GM12864 (cell line): ENCODE data around the gene MRPS34.

Source experiments
- DNase-seq: peaks from one replicate; pipeline ENCODE4 v3.0.0-alpha.2; 2011; ENCODE audit warnings: low read depth
- H3K4me3 ChIP-seq: 2 replicates; pipeline ENCODE4 v1.5.1; 2011; ENCODE audit warnings: mild to moderate bottlenecking, low read depth, low read length, control low read depth
- CTCF ChIP-seq: IDR thresholded peaks from 2 replicates; pipeline ENCODE4 v1.5.1; 2011; ENCODE audit warnings: low read depth, mild to moderate bottlenecking, moderate library complexity, low read length, control low read depth, inconsistent platforms; ENCODE audit errors: missing control alignments

Gene MRPS34

GRCh38 chr16:1776672-1776955, 3.7 kb upstream of the MRPS34 start:
- TF ChIP-seq CTCF: no peak
- no peak overlapping the region for H3K4me3 ChIP-seq
- DNase-seq: no peak

- no peak for TF ChIP-seq CTCF
- no peak overlapping the region for H3K4me3 ChIP-seq
- no peak for DNase-seq
Observed at GRCh38 chr16:1775846-1776671, 3.1 kb upstream of the MRPS34 start.

GRCh38 chr16:1775006-1775845, 2.3 kb upstream of the MRPS34 start:
- no peak overlapping the region for H3K4me3 ChIP-seq
- no peak for DNase-seq
- no peak for TF ChIP-seq CTCF

GRCh38 chr16:1774448-1774780, 1.5 kb upstream of the MRPS34 start:
- DNase-seq: no peak
- H3K4me3 ChIP-seq: peak overlapping the region; percentile 72
- no peak for TF ChIP-seq CTCF

- TF ChIP-seq CTCF: no peak
- H3K4me3 ChIP-seq: peak overlapping the region; percentile 72
- no peak for DNase-seq
Observed at GRCh38 chr16:1773703-1774447, 941 bp upstream of the MRPS34 start.

- TF ChIP-seq CTCF: no peak
- H3K4me3 ChIP-seq: peak within 1 kb of the TSS; percentile 72
- DNase-seq: no peak
Observed at GRCh38 chr16:1772362-1772907, 499 bp downstream of the MRPS34 start, which contains the start of gene EME2. EME2 (plus strand) TSS chr16:1772810; CDS start chr16:1773228, 418 bp downstream.
